Measurements from ENCODE around the gene MGST2.

Gene MGST2

GRCh38 chr4:139665079-139665689 lies 435 bp upstream of the MGST2 start:
- intact Hi-C loops (cut with DNase I), result no loop called here
- no peak for DNase-seq

GRCh38 chr4:139666735-139667281 lies 1.2 kb downstream of the MGST2 start:
- DNase-seq, result peak in 2 of 42 donors; percentile 10 to 47
- intact Hi-C loops (cut with DNase I), result no loop called here

GRCh38 chr4:139668036-139668435 lies 2.4 kb downstream of the MGST2 start:
- intact Hi-C loops (cut with DNase I), result no loop called here
- no peak for DNase-seq

GRCh38 chr4:139668658-139669201 lies 3.1 kb downstream of the MGST2 start:
- intact Hi-C loops (cut with DNase I), result no loop called here
- no peak for DNase-seq

GRCh38 chr4:139669335-139669734 lies 3.7 kb downstream of the MGST2 start:
- DNase-seq, result no peak
- intact Hi-C loops (cut with DNase I), result no loop called here

GRCh38 chr4:139669890-139670289 lies 4.3 kb downstream of the MGST2 start:
- no peak for DNase-seq
- intact Hi-C loops (cut with DNase I), result no loop called here

- intact Hi-C loops (cut with DNase I), result no loop called here
- DNase-seq, result no peak
Observed at GRCh38 chr4:139670775-139671174, 5.2 kb downstream of the MGST2 start.

- DNase-seq, result no peak
- intact Hi-C loops (cut with DNase I), result no loop called here
Observed at GRCh38 chr4:139672215-139672614, 6.6 kb downstream of the MGST2 start.

- DNase-seq, result no peak
- intact Hi-C loops (cut with DNase I), result no loop called here
Observed at GRCh38 chr4:139672732-139673131, 7.1 kb downstream of the MGST2 start.

GRCh38 chr4:139674875-139675550 lies 9.4 kb downstream of the MGST2 start:
- intact Hi-C loops (cut with DNase I), result no loop called here
- DNase-seq, result peak in 1 of 42 donors; percentile 36

GRCh38 chr4:139675651-139676050 lies 10.0 kb downstream of the MGST2 start:
- intact Hi-C loops (cut with DNase I), result no loop called here

GRCh38 chr4:139676365-139676764 lies 10.7 kb downstream of the MGST2 start:
- intact Hi-C loops (cut with DNase I), result no loop called here
- peak in 1 of 42 donors; percentile 24 for DNase-seq

More at GRCh38 chr4:139675651-139676050, 10.0 kb downstream of the MGST2 start:
- DNase-seq, result no peak

- intact Hi-C loops (cut with DNase I), result no loop called here
- DNase-seq, result no peak
Observed at GRCh38 chr4:139676913-139677585, 11.4 kb downstream of the MGST2 start.

- intact Hi-C loops (cut with DNase I), result no loop called here
- no peak for DNase-seq
Observed at GRCh38 chr4:139682309-139682708, 16.7 kb downstream of the MGST2 start.

- intact Hi-C loops (cut with DNase I), result no loop called here
- DNase-seq, result peak in 1 of 42 donors; percentile 3
Observed at GRCh38 chr4:139682741-139683151, 17.1 kb downstream of the MGST2 start.

GRCh38 chr4:139684351-139684750 lies 18.7 kb downstream of the MGST2 start:
- intact Hi-C loops (cut with DNase I), result no loop called here
- no peak for DNase-seq

GRCh38 chr4:139685180-139685579 lies 19.6 kb downstream of the MGST2 start:
- no peak for DNase-seq
- intact Hi-C loops (cut with DNase I), result no loop called here

GRCh38 chr4:139686130-139686529 lies 20.5 kb downstream of the MGST2 start:
- intact Hi-C loops (cut with DNase I), result no loop called here

GRCh38 chr4:139686988-139687387 lies 21.4 kb downstream of the MGST2 start:
- DNase-seq, result no peak
- intact Hi-C loops (cut with DNase I), result no loop called here

More at GRCh38 chr4:139686130-139686529, 20.5 kb downstream of the MGST2 start:
- DNase-seq, result no peak

Data from head of caudate nucleus (tissue), 42 donors.